Activated T-helper 17 cell treated with anti-CD3 and anti-CD28 coated beads, Interleukin-2, amount 50 U/mL, for 72 hours (primary cell): ENCODE results near the gene OR13J1. TPM values are rescaled to one million over a fixed set of nuclear protein-coding genes. Genes with fewer than 3 reads are reported as not detected.

Source experiments
- ATAC-seq: fragments of 150-1000 bp; cut with Tn5 transposase; replicated peaks from 2 replicates; pipeline ENCODE4 v1.10.0; 2021; ENCODE audit warnings: mild to moderate bottlenecking, moderate library complexity
- H3K27ac Mint-ChIP-seq: one replicate; pipeline ENCODE4 v1.8.0; 2022; ENCODE audit warnings: mixed read lengths
- H3K27me3 Mint-ChIP-seq: one replicate; pipeline ENCODE4 v1.8.0; 2022; ENCODE audit warnings: mixed read lengths
- H3K36me3 Mint-ChIP-seq: one replicate; pipeline ENCODE4 v1.8.0; 2022; ENCODE audit warnings: low read depth, mild to moderate bottlenecking, mixed read lengths
- H3K4me1 Mint-ChIP-seq: one replicate; pipeline ENCODE4 v1.8.0; 2022; ENCODE audit warnings: mixed read lengths
- H3K4me3 Mint-ChIP-seq: one replicate; pipeline ENCODE4 v1.8.0; 2022; ENCODE audit warnings: mild to moderate bottlenecking, mixed read lengths
- H3K9me3 Mint-ChIP-seq: one replicate; pipeline ENCODE4 v1.8.0; 2022; ENCODE audit warnings: mixed read lengths
- total RNA-seq, 2 donors: library from RNA; stranded (reverse); gene quantifications; one replicate each; pipeline ENCODE4 v1.2.3, GENCODE V29; 2022

The OR13J1 gene
- total RNA-seq, 2 donors from 2014 or later, result not detected

DNA sequence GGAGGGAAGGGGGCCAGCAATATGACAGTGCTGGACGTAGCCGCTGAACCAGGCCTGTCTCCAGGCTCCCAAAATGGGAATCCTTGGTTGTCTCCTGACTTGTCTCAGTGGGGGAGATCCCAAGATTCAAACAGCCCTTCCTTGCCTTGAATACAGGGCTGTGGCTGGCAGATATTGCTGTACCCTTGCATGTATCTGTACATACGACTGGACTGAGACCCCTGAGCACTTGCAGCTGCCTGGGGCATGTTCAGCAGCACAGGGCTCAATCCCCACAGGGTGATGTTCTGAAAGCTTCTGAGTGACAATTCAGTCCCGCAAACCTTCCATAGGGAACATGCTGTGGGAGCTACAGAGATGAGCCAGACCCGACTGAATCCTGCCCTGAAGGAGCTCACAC lies 13.3 kb downstream of the OR13J1 start:
- ATAC-seq, result no peak
- H3K36me3 Mint-ChIP-seq, result no peaks in the 10 kb centered on the region
- H3K4me1 Mint-ChIP-seq, result peaks cover 5% of the 10 kb centered on the region
- H3K4me3 Mint-ChIP-seq, result no peak overlapping the region
- no peak overlapping the region for H3K27ac Mint-ChIP-seq
- no peaks in the 10 kb centered on the region for H3K9me3 Mint-ChIP-seq
- H3K27me3 Mint-ChIP-seq, result peaks cover 5% of the 10 kb centered on the region

DNA sequence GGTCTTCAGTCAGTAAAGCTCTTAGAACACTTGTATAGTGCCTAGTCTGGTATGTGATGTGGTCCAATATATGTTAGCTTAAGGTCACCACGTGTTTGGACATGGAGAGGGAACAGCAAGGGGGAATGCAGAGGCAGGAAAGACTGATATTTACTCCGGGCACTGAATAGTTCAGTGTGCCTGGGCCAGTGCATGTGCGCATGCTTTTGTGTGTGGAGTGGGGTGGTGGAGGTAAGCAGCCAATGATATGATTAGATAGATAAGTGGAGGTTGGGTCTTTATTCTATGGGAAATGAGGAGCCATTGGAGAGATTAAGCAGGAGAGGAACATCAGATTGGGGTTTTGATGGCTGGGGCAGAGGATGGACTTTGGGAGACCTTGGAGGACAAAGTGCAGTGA lies 14.0 kb downstream of the OR13J1 start:
- Mint-ChIP-seq H3K4me3 (no peak overlapping the region), H3K4me1 (peaks cover 5% of the 10 kb centered on the region), H3K9me3 (no peaks in the 10 kb centered on the region), H3K27ac (no peak overlapping the region), H3K27me3 (peaks cover 2% of the 10 kb centered on the region), H3K36me3 (no peaks in the 10 kb centered on the region)
- ATAC-seq, result no peak

DNA sequence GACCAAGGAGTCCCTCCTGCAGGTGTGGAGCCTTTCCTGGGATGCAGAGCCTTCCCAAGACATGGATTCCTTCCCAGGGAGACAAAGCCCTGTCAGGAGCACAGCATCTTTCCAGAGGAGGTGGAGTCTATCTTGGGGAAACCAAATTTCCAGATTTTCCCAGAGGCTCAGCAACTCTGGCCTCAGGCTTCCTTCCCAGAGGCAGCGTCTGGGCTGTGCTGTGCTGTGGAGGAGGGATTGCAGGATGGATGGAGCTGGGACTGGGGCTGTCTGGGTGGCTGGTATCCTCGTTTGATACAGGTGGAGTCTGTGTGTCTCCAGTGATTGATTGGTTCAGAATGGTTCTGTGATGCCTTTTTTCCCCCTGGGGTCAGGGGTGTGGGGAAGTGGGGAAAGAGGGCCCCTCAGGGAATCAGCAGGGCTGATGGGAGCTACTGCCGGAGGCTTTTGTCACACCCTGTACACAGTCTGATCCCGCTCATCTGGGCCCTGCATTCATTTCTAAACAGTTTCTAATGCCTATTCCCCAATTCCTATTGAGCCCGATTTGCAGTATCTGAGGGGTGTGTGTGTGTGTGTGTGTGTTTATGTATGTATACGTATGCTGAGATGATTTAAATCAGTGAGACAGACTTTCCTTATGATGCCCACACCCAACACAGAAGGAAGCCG lies 16.0 kb downstream of the OR13J1 start:
- Mint-ChIP-seq H3K27ac (no peak overlapping the region), H3K27me3 (no peaks in the 10 kb centered on the region), H3K4me3 (no peak overlapping the region), H3K36me3 (no peaks in the 10 kb centered on the region), H3K4me1 (peaks cover 5% of the 10 kb centered on the region), H3K9me3 (no peaks in the 10 kb centered on the region)
- ATAC-seq, result no peak

DNA sequence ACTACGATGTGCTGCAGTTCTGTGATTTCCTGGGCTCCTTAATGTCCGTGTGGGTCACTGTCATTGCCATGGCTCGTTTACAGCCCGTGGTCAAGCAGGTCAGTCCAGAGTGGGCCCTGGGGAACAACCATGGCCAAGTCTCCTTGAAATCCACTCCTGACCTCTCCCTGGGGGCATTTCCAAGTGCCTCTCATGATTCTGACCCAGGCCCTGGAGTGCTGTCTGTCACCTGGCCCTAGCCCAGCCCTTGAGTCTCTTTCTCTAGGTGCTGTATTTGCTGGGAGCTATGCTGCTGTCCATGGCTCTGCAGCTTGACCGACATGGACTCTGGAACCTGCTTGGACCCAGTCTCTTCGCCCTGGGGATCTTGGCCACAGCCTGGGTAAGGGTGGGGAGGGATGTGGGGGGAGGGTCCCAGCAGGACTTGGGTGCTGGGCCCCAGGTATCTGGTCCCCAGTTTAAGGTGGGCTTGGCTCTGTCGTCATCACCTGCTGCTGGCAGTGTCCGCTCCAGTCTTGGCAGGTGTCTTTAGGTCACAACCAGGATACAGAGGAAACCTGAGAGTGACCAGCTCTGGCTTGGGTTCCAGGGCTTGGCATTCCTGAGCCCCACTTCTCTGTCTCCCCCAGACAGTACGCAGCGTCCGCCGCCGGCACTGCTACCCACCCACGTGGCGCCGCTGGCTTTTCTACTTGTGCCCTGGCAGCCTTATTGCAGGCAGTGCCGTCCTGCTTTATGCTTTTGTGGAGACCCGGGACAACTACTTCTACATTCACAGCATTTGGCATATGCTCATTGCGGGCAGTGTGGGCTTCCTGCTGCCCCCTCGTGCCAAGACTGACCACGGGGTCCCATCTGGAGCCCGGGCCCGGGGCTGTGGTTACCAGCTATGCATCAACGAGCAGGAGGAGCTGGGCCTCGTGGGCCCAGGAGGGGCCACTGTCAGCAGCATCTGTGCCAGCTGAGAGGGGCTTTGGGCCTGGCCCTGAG lies 17.0 kb downstream of the OR13J1 start:
- H3K4me1 Mint-ChIP-seq, result peaks cover 6% of the 10 kb centered on the region
- no peak overlapping the region for H3K4me3 Mint-ChIP-seq
- H3K27me3 Mint-ChIP-seq, result no peaks in the 10 kb centered on the region
- no peak for ATAC-seq
- peak overlapping the region; percentile 5 for H3K27ac Mint-ChIP-seq
- no peaks in the 10 kb centered on the region for H3K36me3 Mint-ChIP-seq
- H3K9me3 Mint-ChIP-seq, result no peaks in the 10 kb centered on the region

DNA sequence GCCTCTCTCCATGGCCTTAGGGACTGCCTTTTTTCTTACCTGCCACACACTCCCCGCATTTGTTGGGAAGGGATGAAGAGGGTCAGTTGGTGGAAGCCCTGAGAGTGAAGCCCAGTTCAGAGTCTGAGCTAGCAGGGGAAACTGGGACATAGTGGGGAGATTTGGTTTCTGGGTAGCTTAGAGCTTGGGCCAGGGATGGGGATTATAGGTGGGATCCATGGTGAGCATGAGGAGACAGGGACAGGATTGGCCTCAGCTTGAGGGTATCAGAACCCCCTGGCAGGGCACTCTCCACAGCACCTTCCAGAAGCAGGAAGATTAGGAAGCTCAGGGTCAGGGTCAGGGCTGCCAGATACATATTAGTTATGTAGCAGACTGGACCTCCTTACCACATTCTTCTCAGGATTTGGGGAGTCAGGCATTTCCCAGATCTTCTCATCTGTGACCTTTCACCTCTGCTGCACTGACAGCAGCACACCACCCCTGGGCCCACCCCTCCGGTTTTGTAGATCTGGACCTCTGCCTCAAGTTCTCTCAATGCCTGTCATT lies 17.9 kb downstream of the OR13J1 start:
- Mint-ChIP-seq H3K9me3 (no peaks in the 10 kb centered on the region), H3K27ac (peak overlapping the region; percentile 5), H3K36me3 (no peaks in the 10 kb centered on the region), H3K4me1 (peaks cover 13% of the 10 kb centered on the region), H3K27me3 (no peaks in the 10 kb centered on the region), H3K4me3 (no peak overlapping the region)
- ATAC-seq, result no peak

DNA sequence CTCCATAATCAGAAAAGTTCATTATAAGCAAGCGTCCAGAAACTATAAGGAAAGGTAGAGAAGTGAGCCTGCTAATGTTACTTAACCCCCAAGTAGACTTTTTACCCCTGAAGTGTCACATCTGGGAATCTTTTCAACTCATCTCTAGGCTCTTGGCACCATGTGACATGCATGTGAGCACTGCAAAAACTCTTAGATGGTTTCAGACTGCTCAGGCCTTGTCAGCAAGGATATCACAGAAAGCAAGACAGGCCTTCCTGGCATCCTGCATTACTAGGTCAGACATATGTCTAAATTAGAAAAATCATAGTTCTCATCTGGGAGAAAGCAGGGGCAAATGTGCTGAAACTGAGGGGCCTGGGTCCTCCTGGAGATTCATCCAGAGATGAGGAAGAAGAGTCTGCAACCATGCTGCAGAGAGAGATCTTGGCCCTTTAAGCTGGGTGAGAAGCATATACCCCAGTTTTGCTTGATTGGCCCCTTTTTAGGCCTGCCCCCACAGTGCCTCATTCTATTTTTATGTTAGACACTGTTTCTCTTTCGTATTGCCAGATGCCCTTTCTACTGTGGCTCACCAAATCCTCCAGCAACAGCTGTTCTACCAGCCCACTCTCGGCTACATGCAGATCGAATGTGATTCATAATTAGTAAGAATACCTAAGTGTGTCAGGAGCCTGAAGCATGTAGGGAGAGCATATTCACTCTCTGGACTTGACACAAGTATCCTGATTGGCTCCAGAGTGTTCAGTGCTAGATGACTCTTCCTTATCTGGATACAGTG lies 22.2 kb downstream of the OR13J1 start:
- Mint-ChIP-seq H3K36me3 (no peaks in the 10 kb centered on the region), H3K9me3 (no peaks in the 10 kb centered on the region), H3K27me3 (no peaks in the 10 kb centered on the region), H3K4me1 (peaks cover 17% of the 10 kb centered on the region), H3K27ac (peak overlapping the region; percentile 85), H3K4me3 (peak overlapping the region; percentile 56)
- ATAC-seq, result peak; percentile 98

DNA sequence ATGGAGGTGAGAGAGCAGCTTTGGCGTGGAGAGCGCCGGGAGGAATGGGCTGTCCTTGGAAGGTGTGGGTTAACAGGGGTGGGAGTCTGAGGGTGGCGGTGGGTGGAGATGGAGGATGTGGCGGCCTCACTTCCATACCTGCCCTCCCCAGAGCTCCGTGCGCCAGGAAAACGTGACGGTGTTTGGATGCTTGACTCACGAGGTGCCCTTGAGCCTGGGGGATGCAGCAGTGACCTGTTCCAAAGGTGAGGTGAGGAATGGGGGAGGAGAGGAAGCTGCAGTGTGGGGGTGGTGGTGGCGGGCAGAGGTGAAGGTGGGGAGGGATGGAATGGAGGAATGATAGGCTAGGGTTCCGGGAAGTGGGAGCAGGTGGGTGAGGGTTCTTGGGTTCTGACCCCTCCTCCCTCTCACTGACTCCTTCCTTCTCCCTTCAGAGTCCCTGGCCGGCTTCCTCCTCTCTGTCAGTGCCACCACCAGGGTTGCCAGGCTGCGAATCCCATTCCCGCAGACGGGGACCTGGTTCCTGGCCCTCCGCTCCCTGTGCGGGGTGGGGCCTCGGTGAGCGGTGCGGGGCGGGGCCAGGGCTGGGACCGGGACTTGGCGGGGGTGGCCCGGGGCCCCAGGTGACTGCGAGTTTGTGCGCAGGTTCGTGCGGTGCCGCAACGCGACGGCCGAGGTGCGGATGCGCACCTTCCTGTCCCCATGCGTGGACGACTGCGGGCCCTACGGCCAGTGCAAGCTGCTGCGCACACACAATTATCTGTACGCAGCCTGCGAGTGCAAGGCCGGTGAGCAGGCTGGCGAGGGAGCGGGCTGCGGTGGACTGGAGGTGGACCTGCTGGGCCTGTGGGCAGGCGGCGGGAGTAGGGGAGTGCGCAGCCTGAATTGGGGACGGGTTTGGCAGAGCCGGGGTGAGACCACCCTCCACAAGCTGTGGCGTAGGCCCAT lies 24.1 kb downstream of the OR13J1 start:
- no peak for ATAC-seq
- Mint-ChIP-seq H3K4me1 (peaks cover 17% of the 10 kb centered on the region), H3K9me3 (no peaks in the 10 kb centered on the region), H3K36me3 (no peaks in the 10 kb centered on the region), H3K4me3 (no peak overlapping the region), H3K27me3 (no peaks in the 10 kb centered on the region), H3K27ac (peak overlapping the region; percentile 1)

DNA sequence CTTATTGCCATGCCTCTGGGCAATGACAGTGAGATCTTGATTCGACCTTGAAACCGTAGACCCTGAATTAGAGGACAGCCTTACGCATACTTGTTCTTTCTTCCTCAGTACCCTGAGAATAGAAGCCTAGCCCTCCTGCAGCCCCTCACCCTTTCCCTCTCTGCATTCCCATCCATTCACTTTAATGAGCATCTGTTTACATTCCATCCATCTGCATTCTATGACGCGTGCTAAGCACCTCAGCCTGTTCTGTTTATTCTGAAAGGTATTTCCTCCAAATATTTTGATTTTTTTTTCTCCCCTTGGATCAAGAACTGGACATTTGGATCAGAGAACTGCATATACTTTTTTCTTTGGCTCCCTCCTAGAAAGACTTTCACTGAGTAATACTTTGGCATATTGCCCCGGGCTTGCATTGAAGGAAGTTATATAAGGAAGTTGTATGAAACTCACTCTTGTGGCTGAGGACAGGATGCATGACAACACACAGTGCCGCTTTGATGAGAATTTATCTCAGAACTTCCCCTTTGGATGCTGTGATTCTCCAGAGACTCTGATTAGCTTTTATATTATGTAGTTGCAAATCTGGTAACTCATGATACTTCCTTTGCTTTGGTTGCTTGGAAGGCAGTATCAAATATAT lies 25.5 kb downstream of the OR13J1 start:
- peak; percentile 23 for ATAC-seq
- no peaks in the 10 kb centered on the region for H3K36me3 Mint-ChIP-seq
- no peak overlapping the region for H3K4me3 Mint-ChIP-seq
- no peaks in the 10 kb centered on the region for H3K9me3 Mint-ChIP-seq
- H3K27ac Mint-ChIP-seq, result peak overlapping the region; percentile 1
- no peaks in the 10 kb centered on the region for H3K27me3 Mint-ChIP-seq
- peaks cover 17% of the 10 kb centered on the region for H3K4me1 Mint-ChIP-seq

DNA sequence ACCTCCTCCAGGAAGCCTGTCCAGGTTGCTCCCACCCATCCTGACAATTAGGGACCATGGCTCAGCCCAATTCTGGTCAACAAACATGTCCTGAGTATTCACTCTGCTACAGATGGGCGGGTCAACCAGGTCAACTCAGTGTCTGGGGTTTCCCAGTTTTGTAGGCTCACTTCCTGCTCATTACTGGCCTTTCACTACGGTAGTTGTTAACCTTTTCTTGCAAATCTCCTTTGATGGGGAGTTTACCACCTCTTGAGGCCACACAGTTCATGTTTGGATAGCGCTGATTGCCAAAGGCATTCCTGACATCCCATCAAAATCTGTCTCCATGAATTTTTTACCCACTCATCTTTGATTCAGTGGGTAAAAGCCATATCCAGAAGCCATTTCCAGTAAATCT lies 27.4 kb downstream of the OR13J1 start:
- ATAC-seq, result peak; percentile 74
- Mint-ChIP-seq H3K9me3 (no peaks in the 10 kb centered on the region), H3K4me3 (no peak overlapping the region), H3K36me3 (no peaks in the 10 kb centered on the region), H3K27ac (no peak overlapping the region), H3K27me3 (no peaks in the 10 kb centered on the region), H3K4me1 (peaks cover 12% of the 10 kb centered on the region)

DNA sequence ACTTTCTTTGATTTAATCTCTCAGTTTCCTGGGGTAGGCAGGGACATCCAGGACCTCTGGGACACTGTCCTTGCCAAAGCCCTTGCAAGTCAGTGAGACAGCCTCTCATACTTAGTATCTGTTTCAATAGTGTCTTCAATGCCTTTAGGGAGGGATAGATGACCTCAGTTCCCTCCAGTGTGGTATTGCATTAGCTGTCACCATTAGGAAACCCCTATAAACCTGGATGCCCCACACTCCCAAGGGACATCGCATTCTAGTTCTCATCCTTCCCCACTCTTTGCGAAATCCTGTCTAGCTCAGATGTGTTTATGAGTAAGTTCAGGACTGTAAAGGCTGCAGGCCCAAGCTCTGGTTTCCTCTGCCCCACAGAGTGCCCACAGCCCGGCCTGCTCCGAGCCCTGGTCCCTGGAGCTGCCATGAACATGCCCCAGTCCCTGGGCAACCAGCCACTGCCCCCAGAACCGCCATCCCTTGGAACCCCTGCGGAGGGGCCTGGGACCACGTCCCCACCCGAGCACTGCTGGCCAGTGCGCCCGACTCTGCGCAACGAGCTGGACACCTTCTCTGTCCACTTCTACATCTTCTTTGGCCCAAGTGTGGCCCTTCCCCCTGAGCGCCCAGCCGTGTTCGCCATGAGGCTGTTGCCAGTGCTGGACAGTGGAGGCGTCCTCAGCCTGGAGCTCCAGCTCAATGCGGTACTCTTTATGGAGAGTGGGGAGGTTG lies 28.0 kb downstream of the OR13J1 start:
- Mint-ChIP-seq H3K36me3 (no peaks in the 10 kb centered on the region), H3K27me3 (no peaks in the 10 kb centered on the region), H3K4me3 (no peak overlapping the region), H3K27ac (no peak overlapping the region), H3K9me3 (no peaks in the 10 kb centered on the region), H3K4me1 (peaks cover 6% of the 10 kb centered on the region)
- no peak for ATAC-seq

DNA sequence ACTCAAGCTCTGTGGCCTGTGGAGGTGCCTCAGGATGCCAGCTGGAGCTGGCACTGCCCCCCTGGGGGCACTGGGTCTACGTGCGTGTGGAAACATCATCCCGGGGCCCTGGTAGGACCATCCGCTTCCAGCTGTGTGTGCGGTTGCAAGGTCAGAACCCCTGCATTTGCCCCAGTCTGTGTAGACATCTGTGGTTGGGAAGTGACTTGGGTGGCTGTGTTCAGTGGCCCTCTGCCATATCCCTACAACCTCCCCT lies 28.6 kb downstream of the OR13J1 start:
- no peak overlapping the region for H3K4me3 Mint-ChIP-seq
- H3K36me3 Mint-ChIP-seq, result no peaks in the 10 kb centered on the region
- no peak overlapping the region for H3K27ac Mint-ChIP-seq
- no peaks in the 10 kb centered on the region for H3K9me3 Mint-ChIP-seq
- no peaks in the 10 kb centered on the region for H3K27me3 Mint-ChIP-seq
- no peak for ATAC-seq
- H3K4me1 Mint-ChIP-seq, result peaks cover 6% of the 10 kb centered on the region

DNA sequence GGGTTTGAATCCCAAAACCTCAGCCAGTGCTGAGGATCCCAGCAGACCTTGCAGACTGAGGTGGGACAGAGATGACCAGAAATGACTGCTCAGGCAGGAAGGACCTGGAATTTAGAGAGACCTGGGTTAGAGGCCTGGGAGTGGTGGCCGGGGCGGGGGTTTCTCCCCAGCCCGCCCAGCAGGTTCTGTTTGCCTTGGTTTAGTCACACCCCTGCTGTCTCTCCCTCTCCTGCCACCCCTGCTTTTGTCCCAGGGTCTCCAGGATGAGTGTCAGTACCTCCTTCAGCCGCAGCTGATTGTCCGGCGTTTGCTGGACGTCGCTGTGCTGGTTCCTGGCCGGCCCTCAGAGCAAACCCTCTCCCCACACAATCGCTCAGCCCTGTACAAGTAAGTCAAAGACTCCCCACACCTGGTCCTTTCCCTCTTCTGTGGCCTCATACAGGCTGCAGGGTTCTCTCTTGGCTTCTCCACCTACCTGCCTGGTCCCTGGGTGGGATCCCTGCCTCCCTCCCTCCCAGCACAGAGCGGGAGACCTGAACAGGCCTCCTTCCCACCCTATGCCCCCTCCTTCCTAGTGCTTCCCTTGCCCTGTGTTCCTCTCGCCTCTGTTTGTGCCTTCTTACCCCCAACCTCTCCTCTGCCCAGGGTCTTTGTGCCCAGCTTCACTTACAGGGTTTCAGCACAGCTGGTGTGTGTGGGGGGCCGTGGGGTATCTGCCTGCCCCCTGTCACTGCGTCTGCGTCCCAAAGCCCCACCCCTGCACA lies 29.1 kb downstream of the OR13J1 start:
- no peak overlapping the region for H3K27ac Mint-ChIP-seq
- H3K36me3 Mint-ChIP-seq, result no peaks in the 10 kb centered on the region
- H3K4me3 Mint-ChIP-seq, result no peak overlapping the region
- H3K4me1 Mint-ChIP-seq, result peaks cover 6% of the 10 kb centered on the region
- H3K27me3 Mint-ChIP-seq, result no peaks in the 10 kb centered on the region
- no peaks in the 10 kb centered on the region for H3K9me3 Mint-ChIP-seq
- no peak for ATAC-seq
